Ishikawa (cell line): ENCODE data around the gene RBM34.

ENCODE experiments used
- CEBPB ChIP-seq: IDR thresholded peaks from 2 replicates; pipeline ENCODE4 v1.6.1; 2012
- CREB1 ChIP-seq: IDR thresholded peaks from 2 replicates; pipeline ENCODE4 v1.6.1; 2012; ENCODE audit warnings: low read depth
- EGR1 ChIP-seq: IDR thresholded peaks from 2 replicates; pipeline ENCODE4 v1.6.1; 2012
- EP300 ChIP-seq: IDR thresholded peaks from 2 replicates; pipeline ENCODE4 v1.6.1; 2012; ENCODE audit warnings: borderline replicate concordance
- FOXM1 ChIP-seq: IDR thresholded peaks from 2 replicates; pipeline ENCODE4 v1.6.1; 2012; ENCODE audit warnings: low read depth, borderline replicate concordance
- MAX ChIP-seq: IDR thresholded peaks from 2 replicates; pipeline ENCODE4 v1.6.1; 2012
- NFIC ChIP-seq: IDR thresholded peaks from 2 replicates; pipeline ENCODE4 v1.6.1; 2012
- RAD21 ChIP-seq: IDR thresholded peaks from 2 replicates; pipeline ENCODE4 v1.6.1; 2012; ENCODE audit warnings: low read depth
- REST ChIP-seq: IDR thresholded peaks from 2 replicates; pipeline ENCODE4 v1.6.1; 2012; ENCODE audit warnings: low read depth, mild to moderate bottlenecking
- TAF1 ChIP-seq: IDR thresholded peaks from 2 replicates; pipeline ENCODE4 v1.6.1; 2012; ENCODE audit warnings: low read depth, mild to moderate bottlenecking
- TCF12 ChIP-seq: IDR thresholded peaks from 2 replicates; pipeline ENCODE4 v1.6.1; 2012; ENCODE audit warnings: low read depth
- TEAD4 ChIP-seq: IDR thresholded peaks from 2 replicates; pipeline ENCODE4 v1.6.1; 2012
- USF1 ChIP-seq: IDR thresholded peaks from 2 replicates; pipeline ENCODE4 v1.6.1; 2012
- YY1 ChIP-seq: IDR thresholded peaks from 2 replicates; pipeline ENCODE4 v1.6.1; 2012; ENCODE audit warnings: low read depth
- ZBTB7A ChIP-seq: IDR thresholded peaks from 2 replicates; pipeline ENCODE4 v1.6.1; 2012; ENCODE audit warnings: low read depth

The RBM34 gene

GRCh38 chr1:235112297-235113182 lies 48.5 kb downstream of the RBM34 start:
- TF ChIP-seq ZBTB7A (no peak), YY1 (no peak), EP300 (no peak), CREB1 (no peak), RAD21 (no peak), REST (no peak), CEBPB (no peak), NFIC (no peak), TEAD4 (no peak), USF1 (no peak), FOXM1 (no peak), MAX (no peak), TAF1 (no peak), EGR1 (no peak), TCF12 (no peak)

GRCh38 chr1:235111107-235111506 lies 49.9 kb downstream of the RBM34 start:
- TF ChIP-seq REST (no peak), MAX (no peak), YY1 (no peak), CEBPB (no peak)

- TF ChIP-seq RAD21: no peak
- TF ChIP-seq ZBTB7A: no peak
- no peak for TF ChIP-seq FOXM1
- no peak for TF ChIP-seq USF1
- no peak for TF ChIP-seq TCF12
- TF ChIP-seq CEBPB: no peak
- TF ChIP-seq MAX: no peak
- no peak for TF ChIP-seq YY1
- TF ChIP-seq EGR1: no peak
- no peak for TF ChIP-seq TEAD4
- no peak for TF ChIP-seq TAF1
- no peak for TF ChIP-seq EP300
- TF ChIP-seq NFIC: no peak
- TF ChIP-seq CREB1: no peak
- TF ChIP-seq REST: no peak
These were observed 52.2 kb downstream of the RBM34 start for GRCh38 chr1:235108876-235109275.

- TF ChIP-seq USF1: no peak
- no peak for TF ChIP-seq TEAD4
- no peak for TF ChIP-seq EGR1
- no peak for TF ChIP-seq YY1
- no peak for TF ChIP-seq ZBTB7A
- TF ChIP-seq NFIC: no peak
- TF ChIP-seq FOXM1: no peak
- TF ChIP-seq EP300: no peak
- no peak for TF ChIP-seq TAF1
- TF ChIP-seq CEBPB: no peak
- no peak for TF ChIP-seq RAD21
- no peak for TF ChIP-seq CREB1
- TF ChIP-seq TCF12: no peak
These were observed 52.9 kb downstream of the RBM34 start for GRCh38 chr1:235108185-235108593.
